SH-SY5Y (cell line): ENCODE data around the gene CTNS.

ENCODE experiments used
- GATA2 ChIP-seq: IDR thresholded peaks from 2 replicates; pipeline ENCODE4 v1.6.1; 2011; ENCODE audit warnings: mild to moderate bottlenecking, low read depth, low read length
- GATA3 ChIP-seq: IDR thresholded peaks from 2 replicates; pipeline ENCODE4 v1.6.1; 2011; ENCODE audit warnings: low read depth, mild to moderate bottlenecking, low read length, moderate library complexity

DNA sequence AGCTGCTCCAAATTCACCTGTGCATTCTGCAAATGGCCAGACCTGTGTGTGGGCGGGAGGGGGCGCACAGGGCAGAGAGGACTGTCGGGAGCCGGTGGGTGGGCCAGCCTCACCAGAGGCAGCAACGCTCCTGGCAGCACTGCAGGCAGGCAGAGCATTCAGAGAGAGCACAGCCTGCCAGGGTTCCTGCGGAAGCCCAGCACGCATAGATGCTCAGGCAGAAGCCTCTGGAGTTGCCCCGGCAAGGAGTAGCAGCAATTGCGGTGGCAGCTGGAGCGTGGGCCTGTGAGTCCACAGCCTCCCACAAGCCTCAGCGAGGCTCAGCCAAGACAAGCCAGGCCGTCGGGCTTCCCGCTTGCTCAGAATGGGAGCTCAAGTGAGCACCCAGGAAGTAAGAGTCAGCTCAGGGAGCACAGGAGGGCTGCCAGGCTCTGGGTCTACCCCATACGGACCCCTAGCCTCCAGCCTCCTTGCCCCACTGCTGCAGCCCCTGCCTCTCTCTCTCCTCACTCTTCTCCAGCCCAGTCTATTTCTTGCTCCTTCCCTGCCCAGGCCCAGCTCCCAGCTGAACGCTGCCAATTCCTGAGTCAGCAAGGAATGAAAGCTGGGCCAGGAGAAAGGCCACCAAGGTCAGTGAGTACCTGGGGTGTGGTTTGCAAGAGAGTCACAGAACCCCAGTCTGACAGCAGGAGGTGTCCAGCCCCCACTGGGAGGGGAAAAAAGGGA, 41.7 kb downstream of the CTNS start:
- TF ChIP-seq GATA3 (no peak), GATA2 (no peak)
